Ectodermal cell (in vitro differentiated cells): Measurements from ENCODE around the gene LSP1.

ENCODE experiments used
- H3K27ac ChIP-seq: 2 replicates; pipeline ENCODE4 v1.7.0; 2013; ENCODE audit warnings: mild to moderate bottlenecking, low read depth, low read length; ENCODE audit not compliant: insufficient read depth, poor library complexity, severe bottlenecking
- H3K27me3 ChIP-seq: 2 replicates; pipeline ENCODE4 v1.7.0; 2013; ENCODE audit warnings: mild to moderate bottlenecking, low read length; ENCODE audit not compliant: insufficient read depth, control insufficient read depth, poor library complexity, severe bottlenecking
- H3K36me3 ChIP-seq: one replicate; pipeline ENCODE4 v1.7.0; 2013; ENCODE audit warnings: low read length; ENCODE audit not compliant: control insufficient read depth, insufficient read depth
- H3K4me1 ChIP-seq: one replicate; pipeline ENCODE4 v1.7.0; 2013; ENCODE audit warnings: low read length; ENCODE audit not compliant: control insufficient read depth, insufficient read depth
- H3K4me3 ChIP-seq: 2 replicates; pipeline ENCODE4 v1.7.0; 2013; ENCODE audit warnings: low read depth, low read length, control low read depth; ENCODE audit not compliant: insufficient read depth
- H3K9me3 ChIP-seq: 2 replicates; pipeline ENCODE4 v1.7.0; 2013; ENCODE audit warnings: mild to moderate bottlenecking, low read length, moderate library complexity; ENCODE audit not compliant: control insufficient read depth
- WGBS, 2 experiments: methylation state at CpG; one replicate each; pipeline ENCODE4 v1.1.7; 2013; ENCODE audit warnings: missing lambda C conversion rate in 2 of 2; 5-methylcytosine and 5-hydroxymethylcytosine counted together

LSP1 gene

GRCh38 chr11:1932681-1933080 is 79.8 kb downstream of the LSP1 start:
- H3K4me1 ChIP-seq = peaks cover 3% of the 10 kb centered on the region
- no peaks in the 10 kb centered on the region for H3K9me3 ChIP-seq
- H3K27ac ChIP-seq = no peak overlapping the region
- no peaks in the 10 kb centered on the region for H3K36me3 ChIP-seq
- H3K4me3 ChIP-seq = no peak overlapping the region
- WGBS, 2 experiments = 93% methylated on average over 4 of the region's 4 CpGs
- no peaks in the 10 kb centered on the region for H3K27me3 ChIP-seq

GRCh38 chr11:1933416-1934334 is 80.8 kb downstream of the LSP1 start:
- H3K4me3 ChIP-seq = no peak overlapping the region
- no peaks in the 10 kb centered on the region for H3K9me3 ChIP-seq
- H3K27ac ChIP-seq = no peak overlapping the region
- H3K36me3 ChIP-seq = no peaks in the 10 kb centered on the region
- 89 to 90% methylated on average over 18 of the region's 18 CpGs for WGBS, 2 experiments
- H3K27me3 ChIP-seq = no peaks in the 10 kb centered on the region
- H3K4me1 ChIP-seq = no peaks in the 10 kb centered on the region

- 85 to 86% methylated on average over 24 of the region's 24 CpGs for WGBS, 2 experiments
- no peaks in the 10 kb centered on the region for H3K36me3 ChIP-seq
- H3K4me1 ChIP-seq = no peaks in the 10 kb centered on the region
- H3K9me3 ChIP-seq = no peaks in the 10 kb centered on the region
- H3K27ac ChIP-seq = no peak overlapping the region
- H3K4me3 ChIP-seq = no peak overlapping the region
- no peaks in the 10 kb centered on the region for H3K27me3 ChIP-seq
Measured at GRCh38 chr11:1934335-1935155, 81.7 kb downstream of the LSP1 start.

GRCh38 chr11:1935156-1936071 is 82.5 kb downstream of the LSP1 start:
- WGBS, 2 experiments = 92 to 93% methylated on average over 33 of the region's 33 CpGs
- Histone ChIP-seq H3K36me3 (no peaks in the 10 kb centered on the region), H3K27me3 (no peaks in the 10 kb centered on the region), H3K4me1 (no peaks in the 10 kb centered on the region), H3K9me3 (no peaks in the 10 kb centered on the region), H3K27ac (no peak overlapping the region), H3K4me3 (no peak overlapping the region)

- no peaks in the 10 kb centered on the region for H3K36me3 ChIP-seq
Measured at GRCh38 chr11:1936072-1936780, 83.3 kb downstream of the LSP1 start.

GRCh38 chr11:1936781-1937615 is 84.1 kb downstream of the LSP1 start:
- H3K27me3 ChIP-seq = no peaks in the 10 kb centered on the region
- no peaks in the 10 kb centered on the region for H3K9me3 ChIP-seq
- no peak overlapping the region for H3K4me3 ChIP-seq
- no peak overlapping the region for H3K27ac ChIP-seq
- H3K4me1 ChIP-seq = no peaks in the 10 kb centered on the region
- 93 to 94% methylated on average over 34 of the region's 34 CpGs for WGBS, 2 experiments
- no peaks in the 10 kb centered on the region for H3K36me3 ChIP-seq

More at GRCh38 chr11:1936072-1936780, 83.3 kb downstream of the LSP1 start:
- H3K27ac ChIP-seq = no peak overlapping the region
- H3K9me3 ChIP-seq = no peaks in the 10 kb centered on the region
- no peaks in the 10 kb centered on the region for H3K27me3 ChIP-seq
- 92 to 94% methylated on average over 34 of the region's 34 CpGs for WGBS, 2 experiments
- H3K4me1 ChIP-seq = no peaks in the 10 kb centered on the region
- no peak overlapping the region for H3K4me3 ChIP-seq

GRCh38 chr11:1937616-1938342 is 84.9 kb downstream of the LSP1 start:
- H3K36me3 ChIP-seq = no peaks in the 10 kb centered on the region
- H3K27ac ChIP-seq = no peak overlapping the region
- whole genome bisulfite sequencing, 2 experiments = 88 to 89% methylated on average over 35 of the region's 35 CpGs
- no peaks in the 10 kb centered on the region for H3K27me3 ChIP-seq
- H3K4me3 ChIP-seq = no peak overlapping the region
- H3K4me1 ChIP-seq = no peaks in the 10 kb centered on the region
- no peaks in the 10 kb centered on the region for H3K9me3 ChIP-seq

- WGBS, 2 experiments = 88 to 89% methylated on average over 27 of the region's 27 CpGs
Measured at GRCh38 chr11:1938343-1939005, 85.6 kb downstream of the LSP1 start.

More at GRCh38 chr11:1938343-1939005, 85.6 kb downstream of the LSP1 start:
- Histone ChIP-seq H3K36me3 (no peaks in the 10 kb centered on the region), H3K27me3 (no peaks in the 10 kb centered on the region), H3K27ac (no peak overlapping the region), H3K4me3 (no peak overlapping the region), H3K4me1 (no peaks in the 10 kb centered on the region), H3K9me3 (no peaks in the 10 kb centered on the region)
